Smooth muscle cell (in vitro differentiated cells): ENCODE measurements around the gene GPR42. TPM values are rescaled to one million over a fixed set of nuclear protein-coding genes. Genes with fewer than 3 reads are reported as not detected.

Experiments used
- DNase-seq: peaks from one replicate; lab custom pipeline; 2025; ENCODE audit not compliant: unreplicated experiment; lab: John Stamatoyannopoulos, UW
- H2AFZ ChIP-seq: fragments of 200-600 bp; sonication (generic); 2 replicates; pipeline ENCODE4 v1.6.0; 2016; ENCODE audit warnings: antibody characterized with exemption, low read depth, mild to moderate bottlenecking
- H3F3A ChIP-seq: fragments of 200-600 bp; sonication (generic); 2 replicates; pipeline ENCODE4 v1.6.0; 2017; ENCODE audit warnings: antibody characterized with exemption, low read depth
- H3K27ac ChIP-seq: fragments of 200-600 bp; sonication (generic); 2 replicates; pipeline ENCODE4 v1.5.1; 2016; ENCODE audit warnings: low read depth, mild to moderate bottlenecking
- H3K27me3 ChIP-seq: fragments of 200-600 bp; sonication (generic); 2 replicates; pipeline ENCODE4 v1.6.1; 2016; ENCODE audit warnings: low read depth, mild to moderate bottlenecking
- H3K36me3 ChIP-seq: fragments of 200-600 bp; sonication (generic); 2 replicates; pipeline ENCODE4 v1.5.1; 2016; ENCODE audit warnings: low read depth
- H3K4me1 ChIP-seq: fragments of 200-600 bp; sonication (generic); 2 replicates; pipeline ENCODE4 v1.5.1; 2016; ENCODE audit warnings: low read depth
- H3K4me2 ChIP-seq: fragments of 200-600 bp; sonication (generic); 2 replicates; pipeline ENCODE4 v1.6.0; 2016; ENCODE audit warnings: mild to moderate bottlenecking
- H3K4me3 ChIP-seq: fragments of 200-600 bp; sonication (generic); 2 replicates; pipeline ENCODE4 v1.5.1; 2016; ENCODE audit warnings: mild to moderate bottlenecking
- H3K79me2 ChIP-seq: fragments of 200-600 bp; sonication (generic); 2 replicates; pipeline ENCODE4 v1.6.0; 2016; ENCODE audit warnings: low read depth, mild to moderate bottlenecking
- H3K9ac ChIP-seq: fragments of 200-600 bp; sonication (generic); 2 replicates; pipeline ENCODE4 v1.6.0; 2016; ENCODE audit warnings: low read depth
- H3K9me3 ChIP-seq: fragments of 200-600 bp; sonication (generic); replicated peaks from 2 replicates; pipeline ENCODE4 v1.5.1; 2016; ENCODE audit warnings: low read depth
- H4K20me1 ChIP-seq: fragments of 200-600 bp; sonication (generic); 2 replicates; pipeline ENCODE4 v1.6.0; 2016; ENCODE audit warnings: low read depth
- WGBS: methylation state at CpG from one replicate; pipeline ENCODE4 v1.1.7; 2016; ENCODE audit warnings: low lambda C conversion rate; 5-methylcytosine and 5-hydroxymethylcytosine counted together
- polyA plus RNA-seq: library from polyadenylated mRNA; unstranded; fragments of >200 nt; fragmentation: Nextera tagmentation; extraction: Ambion mirVana; gene quantifications from 2 replicates; pipeline ENCODE4 v1.2.1, GENCODE V29; 2016
- total RNA-seq: library from RNA; depleted of rRNA; stranded (reverse); fragments of >200 nt; gene quantifications from 2 replicates; pipeline ENCODE4 v1.2.3, GENCODE V29; 2014
- TF ChIP-seq, protein P1 (sequence below): fragments of 200-600 bp; sonication (generic); IDR thresholded peaks from 2 replicates; pipeline ENCODE4 v1.5.1; 2017; ENCODE audit warnings: borderline replicate concordance, mild to moderate bottlenecking, antibody characterized with exemption; ENCODE audit not compliant: insufficient read depth, poor library complexity, severe bottlenecking

Gene GPR42
- total and polyA plus RNA-seq, 2 experiments from 2014 or later = not detected

DNA sequence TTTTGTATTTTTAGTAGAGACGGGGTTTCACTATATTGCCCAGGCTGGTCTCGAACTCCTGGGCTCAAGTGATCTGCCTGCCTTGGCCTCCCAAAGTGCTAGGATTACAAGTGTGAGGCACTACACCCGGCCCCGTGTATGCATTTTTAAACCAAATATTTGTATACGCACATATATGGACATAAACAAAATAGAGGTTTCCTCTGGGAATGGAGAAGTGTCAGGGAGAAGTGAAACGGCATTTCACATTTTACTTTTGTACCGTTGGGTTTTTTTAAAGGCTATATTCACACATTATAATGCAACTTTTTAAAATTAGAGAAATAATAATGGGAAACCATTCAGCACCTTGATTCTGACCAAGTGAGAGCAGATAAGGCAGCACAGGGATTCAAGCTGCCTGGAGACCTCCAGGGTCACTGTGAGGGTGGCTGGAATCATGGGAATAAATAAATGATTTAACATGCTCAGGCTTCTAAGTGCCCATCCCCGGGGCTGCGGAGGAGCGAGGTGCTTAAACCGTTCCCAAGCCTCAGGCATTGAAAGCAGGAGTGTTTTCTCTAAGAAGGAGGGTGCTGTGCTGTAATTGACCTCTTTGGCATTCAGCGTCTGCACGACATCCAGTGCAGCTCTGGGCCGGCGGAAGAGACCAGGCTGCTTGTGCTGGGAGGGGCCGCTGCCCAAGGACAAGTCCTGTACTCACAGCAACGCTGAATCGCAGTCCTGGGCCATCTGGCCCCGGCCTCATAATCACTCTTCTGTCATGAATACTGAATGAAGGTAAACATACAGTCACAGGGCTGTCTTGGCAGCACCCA lies 24.7 kb downstream of the GPR42 start:
- Histone ChIP-seq H3F3A (no peaks in the 10 kb centered on the region), H3K27me3 (no peaks in the 10 kb centered on the region), H3K79me2 (no peaks in the 10 kb centered on the region), H4K20me1 (no peaks in the 10 kb centered on the region), H2AFZ (no peak overlapping the region), H3K9me3 (no peaks in the 10 kb centered on the region), H3K27ac (no peak overlapping the region), H3K36me3 (no peaks in the 10 kb centered on the region), H3K4me1 (no peaks in the 10 kb centered on the region), H3K4me3 (no peak overlapping the region), H3K9ac (no peak overlapping the region), H3K4me2 (no peak overlapping the region)
- DNase-seq = no peak
- 49% methylated on average over 19 of the region's 19 CpGs for WGBS
- TF ChIP-seq, protein P1, sequence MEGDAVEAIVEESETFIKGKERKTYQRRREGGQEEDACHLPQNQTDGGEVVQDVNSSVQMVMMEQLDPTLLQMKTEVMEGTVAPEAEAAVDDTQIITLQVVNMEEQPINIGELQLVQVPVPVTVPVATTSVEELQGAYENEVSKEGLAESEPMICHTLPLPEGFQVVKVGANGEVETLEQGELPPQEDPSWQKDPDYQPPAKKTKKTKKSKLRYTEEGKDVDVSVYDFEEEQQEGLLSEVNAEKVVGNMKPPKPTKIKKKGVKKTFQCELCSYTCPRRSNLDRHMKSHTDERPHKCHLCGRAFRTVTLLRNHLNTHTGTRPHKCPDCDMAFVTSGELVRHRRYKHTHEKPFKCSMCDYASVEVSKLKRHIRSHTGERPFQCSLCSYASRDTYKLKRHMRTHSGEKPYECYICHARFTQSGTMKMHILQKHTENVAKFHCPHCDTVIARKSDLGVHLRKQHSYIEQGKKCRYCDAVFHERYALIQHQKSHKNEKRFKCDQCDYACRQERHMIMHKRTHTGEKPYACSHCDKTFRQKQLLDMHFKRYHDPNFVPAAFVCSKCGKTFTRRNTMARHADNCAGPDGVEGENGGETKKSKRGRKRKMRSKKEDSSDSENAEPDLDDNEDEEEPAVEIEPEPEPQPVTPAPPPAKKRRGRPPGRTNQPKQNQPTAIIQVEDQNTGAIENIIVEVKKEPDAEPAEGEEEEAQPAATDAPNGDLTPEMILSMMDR = no peak

DNA sequence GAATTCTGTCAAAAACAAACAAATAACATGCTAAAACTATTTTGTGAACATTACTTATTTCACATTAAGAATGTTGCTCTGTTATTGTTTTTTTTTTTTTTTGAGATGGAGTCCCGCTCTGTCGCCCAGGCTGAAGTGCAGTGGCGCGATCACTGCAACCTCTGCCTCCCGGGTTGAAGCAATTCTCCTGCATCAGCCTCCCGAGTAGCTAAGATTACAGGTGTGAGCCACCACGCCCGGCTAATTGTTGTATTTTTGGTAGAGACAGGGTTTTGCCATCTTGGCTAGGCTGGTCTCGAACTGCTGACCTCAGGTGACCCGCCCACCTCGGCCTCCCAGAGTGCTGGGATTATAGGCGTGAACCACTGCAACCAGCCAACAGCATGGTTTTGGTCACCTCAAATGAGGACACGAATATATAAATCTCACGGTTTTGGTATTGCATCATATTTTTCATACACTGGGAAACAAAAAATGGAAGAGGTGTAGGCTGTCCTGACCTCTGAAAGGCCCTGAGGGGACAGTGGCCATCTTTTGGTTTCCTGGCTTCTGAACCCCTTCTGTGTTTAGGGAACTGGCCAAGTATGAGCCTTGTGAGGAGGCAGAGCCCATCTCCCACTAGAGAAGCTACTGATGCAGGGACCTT lies 25.5 kb downstream of the GPR42 start:
- H3K4me3 ChIP-seq = no peak overlapping the region
- H2AFZ ChIP-seq = no peak overlapping the region
- H3K9me3 ChIP-seq = no peaks in the 10 kb centered on the region
- no peaks in the 10 kb centered on the region for H3K27me3 ChIP-seq
- no peaks in the 10 kb centered on the region for H3F3A ChIP-seq
- H3K27ac ChIP-seq = no peak overlapping the region
- no peaks in the 10 kb centered on the region for H3K36me3 ChIP-seq
- WGBS = 93% methylated on average over 14 of the region's 14 CpGs
- no peaks in the 10 kb centered on the region for H3K4me1 ChIP-seq
- no peak overlapping the region for H3K9ac ChIP-seq
- H4K20me1 ChIP-seq = no peaks in the 10 kb centered on the region
- DNase-seq = no peak
- no peak overlapping the region for H3K4me2 ChIP-seq
- H3K79me2 ChIP-seq = no peaks in the 10 kb centered on the region
- TF ChIP-seq, protein P1 = no peak

DNA sequence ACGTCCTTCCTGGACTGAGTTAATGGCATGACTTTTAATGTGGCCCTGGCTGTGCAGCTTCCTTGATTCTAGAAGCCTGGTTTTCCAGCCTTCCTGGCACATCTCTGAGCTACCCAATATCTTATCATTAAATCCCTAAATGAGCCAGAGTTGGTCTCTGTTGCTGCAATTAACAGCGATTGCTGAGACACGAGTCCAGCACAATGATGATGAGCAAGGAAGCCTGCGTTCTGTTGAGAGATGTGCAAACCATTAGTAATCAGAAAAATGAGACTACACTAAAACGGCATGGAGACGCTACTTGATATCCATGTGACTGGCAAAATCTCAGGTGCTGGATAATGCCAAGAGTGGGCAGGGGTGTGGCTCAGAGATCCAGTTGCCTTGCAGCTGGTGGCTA lies 26.2 kb downstream of the GPR42 start:
- Histone ChIP-seq H3K79me2 (no peaks in the 10 kb centered on the region), H3K9me3 (no peaks in the 10 kb centered on the region), H3K9ac (no peak overlapping the region), H3K36me3 (no peaks in the 10 kb centered on the region), H3K27ac (no peak overlapping the region), H4K20me1 (no peaks in the 10 kb centered on the region), H3K4me3 (no peak overlapping the region), H3K4me1 (no peaks in the 10 kb centered on the region), H3F3A (no peaks in the 10 kb centered on the region), H3K4me2 (no peak overlapping the region), H2AFZ (no peak overlapping the region), H3K27me3 (no peaks in the 10 kb centered on the region)
- TF ChIP-seq, protein P1 = no peak
- 39% methylated on average over 6 of the region's 6 CpGs for WGBS
- no peak for DNase-seq

DNA sequence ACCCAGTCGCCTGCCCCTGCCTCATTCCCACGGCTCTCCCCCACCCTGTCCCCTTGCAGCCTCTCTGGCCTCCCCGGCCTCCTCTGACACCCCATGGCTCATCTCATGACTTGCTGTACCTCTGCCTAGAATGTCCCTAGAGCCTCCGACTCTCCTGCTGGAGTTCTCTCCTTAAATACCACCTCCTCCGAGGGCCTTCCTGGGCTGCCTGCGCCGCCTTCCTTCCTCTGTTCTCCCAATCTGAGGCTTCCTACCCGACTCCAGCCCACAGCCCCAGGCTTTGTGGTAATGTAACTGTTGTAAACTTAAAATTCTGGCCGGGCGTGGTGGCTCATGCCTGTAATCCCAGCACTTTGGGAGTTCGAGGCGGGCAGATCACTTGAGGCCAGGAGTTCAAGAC lies 27.7 kb downstream of the GPR42 start:
- Histone ChIP-seq H3K27ac (no peak overlapping the region), H3K27me3 (no peaks in the 10 kb centered on the region), H2AFZ (no peak overlapping the region), H3K4me2 (no peak overlapping the region), H4K20me1 (no peaks in the 10 kb centered on the region), H3K9me3 (no peaks in the 10 kb centered on the region), H3F3A (no peaks in the 10 kb centered on the region), H3K4me1 (no peaks in the 10 kb centered on the region), H3K9ac (no peak overlapping the region), H3K4me3 (no peak overlapping the region), H3K36me3 (no peaks in the 10 kb centered on the region), H3K79me2 (no peaks in the 10 kb centered on the region)
- WGBS = 89% methylated on average over 12 of the region's 12 CpGs
- DNase-seq = no peak
- TF ChIP-seq, protein P1 = no peak
